B cell (primary cell): ENCODE results near the gene GPR146. TPM values are rescaled to one million over a fixed set of nuclear protein-coding genes. Genes with fewer than 3 reads are reported as not detected.

Experiments
- ATAC-seq: fragments of 200-7000 bp; cut with Tn5 transposase; one replicate; pipeline ENCODE4 v1.10.0; 2021; ENCODE audit warnings: low read depth, mild to moderate bottlenecking, moderate number of reproducible peaks, moderate library complexity
- CTCF ChIA-PET: fragments of 350-600 bp; sonication (Branson Sonifier 250); formaldehyde crosslinking; loops from one replicate; lab custom pipeline; 2021; ENCODE audit warnings: antibody characterized with exemption, inconsistent platforms; lab: Charles Lee
- POLR2A ChIA-PET: fragments of 350-600 bp; sonication (Branson Sonifier 250); formaldehyde crosslinking; loops from one replicate; lab custom pipeline; 2021; ENCODE audit warnings: antibody characterized with exemption; lab: Charles Lee
- DNase-seq: peaks from one replicate; pipeline ENCODE4 v3.0.0; 2013
- H2AFZ ChIP-seq: 2 replicates; pipeline ENCODE4 v1.6.1; 2012; ENCODE audit warnings: mild to moderate bottlenecking, low read depth, low read length; ENCODE audit not compliant: insufficient read depth, poor library complexity, severe bottlenecking
- H3K27ac ChIP-seq, 2 donors: 1 replicate in 1 of 2; 2 replicates in 1 of 2; pipeline ENCODE4 v1.5.1; 2012 to 2013; ENCODE audit warnings: low read length in 2 of 2, mild to moderate bottlenecking in 2 of 2, moderate library complexity in 1 of 2
- H3K27me3 ChIP-seq, 4 experiments: fragments of 200-600 bp in 1 of 4; sonication (generic) in 1 of 4; replicated peaks in 1 of 4; 1 replicate in 2 of 4; 2 replicates in 2 of 4; pipeline versions ENCODE4 v1.6.1 to v1.7.0; 2013 to 2016; ENCODE audit warnings: low read length in 3 of 4, mild to moderate bottlenecking in 2 of 4, mixed read lengths in 1 of 4, moderate library complexity in 1 of 4; ENCODE audit not compliant: insufficient read depth in 4 of 4, control insufficient read depth in 3 of 4; ENCODE audit errors: control extremely low read depth in 1 of 4
- H3K36me3 ChIP-seq, 2 experiments: replicated peaks in 1 of 2; 1 replicate in 1 of 2; 2 replicates in 1 of 2; pipeline versions ENCODE4 v1.6.1 to v1.7.1; 2013; ENCODE audit warnings: low read length in 1 of 2; ENCODE audit not compliant: insufficient read depth in 2 of 2, control insufficient read depth in 1 of 2; ENCODE audit errors: control extremely low read depth in 1 of 2, extremely low read depth in 1 of 2
- H3K4me1 ChIP-seq, 2 donors: fragments of 200-600 bp in 1 of 2; sonication (generic) in 1 of 2; 1 replicate in 1 of 2; 2 replicates in 1 of 2; pipeline versions ENCODE4 v1.5.1 to v1.6.1; 2013 to 2017; ENCODE audit warnings: low read length in 2 of 2; ENCODE audit not compliant: control insufficient read depth in 2 of 2, insufficient read depth in 2 of 2
- H3K4me2 ChIP-seq: replicated peaks from 2 replicates; pipeline ENCODE3; 2012; ENCODE audit warnings: mild to moderate bottlenecking, low read depth, low read length; ENCODE audit not compliant: poor library complexity, severe bottlenecking
- H3K4me3 ChIP-seq, 5 experiments: fragments of 200-600 bp in 1 of 5; sonication (generic) in 1 of 5; 1 replicate in 3 of 5; 2 replicates in 2 of 5; pipeline versions ENCODE4 v1.5.1 to v1.7.0; 2011 to 2016; ENCODE audit warnings: low read length in 4 of 5, mild to moderate bottlenecking in 4 of 5, low read depth in 2 of 5, control low read depth in 1 of 5, moderate library complexity in 1 of 5; ENCODE audit not compliant: insufficient read depth in 1 of 5; ENCODE audit errors: control extremely low read depth in 1 of 5, extremely low read depth in 1 of 5
- H3K79me2 ChIP-seq: fragments of 200-600 bp; sonication (generic); one replicate; pipeline ENCODE4 v1.6.0; 2016; ENCODE audit warnings: low read length; ENCODE audit not compliant: control insufficient read depth, insufficient read depth
- H3K9ac ChIP-seq: fragments of 200-600 bp; sonication (generic); 2 replicates; pipeline ENCODE4 v1.6.1; 2017; ENCODE audit warnings: mild to moderate bottlenecking, low read length, moderate library complexity
- H3K9me3 ChIP-seq, 3 donors: one replicate each; pipeline versions ENCODE4 v1.6.1 to v1.7.1; 2013; ENCODE audit warnings: low read length in 2 of 3; ENCODE audit not compliant: control insufficient read depth in 2 of 3, insufficient read depth in 1 of 3; ENCODE audit errors: control extremely low read depth in 1 of 3
- H4K20me1 ChIP-seq: 2 replicates; pipeline ENCODE4 v1.6.0; 2012; ENCODE audit warnings: mild to moderate bottlenecking, low read length; ENCODE audit not compliant: insufficient read depth, control insufficient read depth, poor library complexity, severe bottlenecking
- H3K27ac Mint-ChIP-seq: one replicate; pipeline ENCODE4 v1.8.0; 2021; ENCODE audit warnings: mixed read lengths
- H3K27me3 Mint-ChIP-seq: one replicate; pipeline ENCODE4 v1.8.0; 2021; ENCODE audit warnings: mixed read lengths
- H3K4me1 Mint-ChIP-seq: one replicate; pipeline ENCODE4 v1.8.0; 2021; ENCODE audit warnings: mixed read lengths
- H3K4me3 Mint-ChIP-seq: one replicate; pipeline ENCODE4 v1.8.0; 2021; ENCODE audit warnings: mixed read lengths
- H3K9me3 Mint-ChIP-seq: one replicate; pipeline ENCODE4 v1.8.0; 2022; ENCODE audit warnings: mixed read lengths; ENCODE audit not compliant: insufficient read depth
- EZH2 ChIP-seq: IDR thresholded peaks from 2 replicates; pipeline ENCODE4 v1.6.1; 2012; ENCODE audit warnings: borderline replicate concordance, low read depth, mild to moderate bottlenecking, moderate library complexity, low read length; ENCODE audit not compliant: insufficient read depth, poor library complexity, severe bottlenecking
- WGBS: methylation state at CpG from one replicate; pipeline ENCODE4 v1.1.5; 2013; ENCODE audit warnings: missing lambda C conversion rate; ENCODE audit not compliant: insufficient coverage; 5-methylcytosine and 5-hydroxymethylcytosine counted together
- intact Hi-C: fragments of 100-400 bp; cut with micrococcal nuclease; formaldehyde crosslinking; loops from one replicate; pipeline ENCODE4 v1.10.0; 2022
- polyA plus RNA-seq: library from polyadenylated mRNA; depleted of rRNA; stranded (reverse); fragments of >200 nt; gene quantifications from 2 replicates; pipeline ENCODE4 v1.2.3, GENCODE V29; 2012
- total RNA-seq, 2 donors: library from RNA; stranded (reverse); fragments of 120-200 nt in 1 of 2; gene quantifications; 1 replicate in 1 of 2; 2 replicates in 1 of 2; pipeline versions ENCODE4 v1.2.3 to v1.2.4, GENCODE V29; 2013 to 2022
- TF ChIP-seq, protein P1 (sequence below): fragments of 200-600 bp; IDR thresholded peaks from one replicate; pipeline ENCODE4 v1.8.0; 2022; ENCODE audit warnings: antibody characterized with exemption, mild to moderate bottlenecking

GPR146 gene
- total and polyA plus RNA-seq, 2 donors (not counting 1 experiment from before 2014, with no cell fraction given): 4.2 to 45.4 TPM

DNA sequence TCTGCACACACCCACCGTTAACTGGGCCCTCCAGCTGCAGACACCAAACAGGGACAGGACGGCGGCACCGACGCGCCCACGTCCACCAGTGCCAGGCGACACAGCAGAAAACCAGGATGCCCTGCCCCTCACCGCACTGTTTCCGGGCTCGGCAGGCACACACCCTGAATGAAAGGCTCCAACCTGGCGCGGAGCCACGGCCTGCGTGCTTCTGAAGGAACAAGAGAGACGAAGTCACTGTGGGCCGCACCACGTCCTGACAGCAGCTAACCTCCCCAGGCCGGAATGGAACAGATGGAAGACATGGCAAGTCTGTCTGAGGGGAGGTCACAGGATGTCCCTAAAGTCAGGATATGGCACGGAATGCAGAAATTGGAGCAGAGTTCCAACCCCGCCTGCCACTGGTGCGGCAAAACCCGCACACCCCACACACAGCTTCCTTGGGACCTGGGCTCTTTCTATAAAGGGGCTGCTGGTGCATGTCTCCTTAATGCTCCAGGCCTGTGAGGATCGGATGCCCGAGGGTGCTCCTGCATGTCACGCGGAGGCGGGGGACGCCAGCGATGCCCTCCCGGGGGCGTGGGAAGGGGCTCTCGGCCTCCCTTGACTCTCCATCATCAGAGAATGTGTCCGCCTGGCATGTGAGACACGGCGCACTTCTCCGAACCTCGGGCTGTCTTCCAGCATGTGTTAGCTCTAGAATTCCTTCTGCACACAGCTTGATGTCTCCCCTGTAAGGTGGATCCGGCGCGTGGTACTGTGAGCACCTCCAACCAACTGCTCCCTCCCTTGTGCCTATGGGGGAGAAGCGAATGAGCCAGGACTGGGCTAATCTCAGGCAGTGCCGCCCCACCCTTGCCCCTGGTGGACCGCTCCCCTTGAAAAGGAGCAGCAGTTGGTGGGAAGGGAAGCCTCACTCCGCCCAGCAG, 39.6 kb downstream of the GPR146 start:
- TF ChIP-seq EZH2: no peak
- TF ChIP-seq, protein P1, sequence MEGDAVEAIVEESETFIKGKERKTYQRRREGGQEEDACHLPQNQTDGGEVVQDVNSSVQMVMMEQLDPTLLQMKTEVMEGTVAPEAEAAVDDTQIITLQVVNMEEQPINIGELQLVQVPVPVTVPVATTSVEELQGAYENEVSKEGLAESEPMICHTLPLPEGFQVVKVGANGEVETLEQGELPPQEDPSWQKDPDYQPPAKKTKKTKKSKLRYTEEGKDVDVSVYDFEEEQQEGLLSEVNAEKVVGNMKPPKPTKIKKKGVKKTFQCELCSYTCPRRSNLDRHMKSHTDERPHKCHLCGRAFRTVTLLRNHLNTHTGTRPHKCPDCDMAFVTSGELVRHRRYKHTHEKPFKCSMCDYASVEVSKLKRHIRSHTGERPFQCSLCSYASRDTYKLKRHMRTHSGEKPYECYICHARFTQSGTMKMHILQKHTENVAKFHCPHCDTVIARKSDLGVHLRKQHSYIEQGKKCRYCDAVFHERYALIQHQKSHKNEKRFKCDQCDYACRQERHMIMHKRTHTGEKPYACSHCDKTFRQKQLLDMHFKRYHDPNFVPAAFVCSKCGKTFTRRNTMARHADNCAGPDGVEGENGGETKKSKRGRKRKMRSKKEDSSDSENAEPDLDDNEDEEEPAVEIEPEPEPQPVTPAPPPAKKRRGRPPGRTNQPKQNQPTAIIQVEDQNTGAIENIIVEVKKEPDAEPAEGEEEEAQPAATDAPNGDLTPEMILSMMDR: no peak
- ChIA-PET POLR2A (interaction anchor here (0.5 to 1.1 kb wide), 2 partner anchors 12 to 18 kb away, joined by 3 to 5 read pairs; no protein-coding TSS in a partner anchor), CTCF (interaction anchor here (0.7 to 5.1 kb wide), 2 partner anchors 18 to 91 kb away, joined by 4 to 49 read pairs; no protein-coding TSS in a partner anchor)
- intact Hi-C loops: no loop called here
- Histone ChIP-seq H3K27ac (no peak overlapping the region), H3K4me2 (no peak overlapping the region), H3K36me3 (no peaks in the 10 kb centered on the region), H3K79me2 (no peaks in the 10 kb centered on the region), H3K27me3 (no peaks in the 10 kb centered on the region), H3K9me3 (no peaks in the 10 kb centered on the region), H3K9ac (no peak overlapping the region), H3K4me1 (peaks cover 20 to 39% of the 10 kb centered on the region in 2 donors), H2AFZ (no peak overlapping the region), H3K4me3 (no peak overlapping the region), H4K20me1 (no peaks in the 10 kb centered on the region)
- 97% methylated on average over 39 of the region's 45 CpGs for WGBS
- Mint-ChIP-seq H3K27ac (peak overlapping the region; percentile 15), H3K4me1 (peaks cover 42% of the 10 kb centered on the region), H3K9me3 (no peaks in the 10 kb centered on the region), H3K27me3 (no peaks in the 10 kb centered on the region), H3K4me3 (no peak overlapping the region)
- no peak for DNase-seq
- ATAC-seq: no peak
